Bronchial epithelial cell (primary cell): ENCODE data around the gene PRR16. TPM values are rescaled to one million over a fixed set of nuclear protein-coding genes. Genes with fewer than 3 reads are reported as not detected.

Source experiments
- DNase-seq: peaks from one replicate; pipeline ENCODE4 v3.0.0-alpha.2; 2010; ENCODE audit warnings: low read depth
- FAIRE-seq: peaks from 2 replicates; lab custom pipeline; 2011; peaks lifted over from hg19 to GRCh38; lab: Jason Lieb, UNC
- H3K27me3 ChIP-seq: 2 replicates; pipeline ENCODE4 v1.5.1; 2011; ENCODE audit warnings: low read length; ENCODE audit not compliant: control insufficient read depth, insufficient read depth
- H3K36me3 ChIP-seq: 2 replicates; pipeline ENCODE4 v1.5.1; 2011; ENCODE audit warnings: low read length; ENCODE audit not compliant: control insufficient read depth, insufficient read depth
- H3K4me3 ChIP-seq: 2 replicates; pipeline ENCODE4 v1.5.1; 2011; ENCODE audit warnings: mild to moderate bottlenecking, low read depth, low read length, control low read depth
- CTCF ChIP-seq: IDR thresholded peaks from 2 replicates; pipeline ENCODE4 v1.5.1; 2011; ENCODE audit warnings: mild to moderate bottlenecking, moderate library complexity, low read length, control low read depth, inconsistent platforms; ENCODE audit not compliant: insufficient read depth, severe bottlenecking
- total RNA-seq: library from RNA; depleted of rRNA; stranded (reverse); fragments of >200 nt; gene quantifications from 2 replicates; pipeline ENCODE4 v1.2.1, GENCODE V29; 2014

The PRR16 gene
- total RNA-seq, 1 donor from 2014 or later = 0.53 TPM

GRCh38 chr5:120615967-120616645 lies 152.0 kb downstream of the PRR16 start:
- Histone ChIP-seq H3K4me3 (no peak overlapping the region), H3K27me3 (no peaks in the 10 kb centered on the region), H3K36me3 (no peaks in the 10 kb centered on the region)
- FAIRE-seq (peak; percentile 36), DNase-seq (peak; percentile 92)
- TF ChIP-seq CTCF = no peak

GRCh38 chr5:120621339-120621738 lies 157.2 kb downstream of the PRR16 start:
- FAIRE-seq (no peak), DNase-seq (no peak)
- Histone ChIP-seq H3K27me3 (no peaks in the 10 kb centered on the region), H3K36me3 (no peaks in the 10 kb centered on the region), H3K4me3 (no peak overlapping the region)
- TF ChIP-seq CTCF = no peak

- Histone ChIP-seq H3K36me3 (no peaks in the 10 kb centered on the region), H3K27me3 (no peaks in the 10 kb centered on the region), H3K4me3 (no peak overlapping the region)
- no peak for TF ChIP-seq CTCF
- FAIRE-seq (no peak), DNase-seq (peak; percentile 30)
These were observed 160.0 kb downstream of the PRR16 start for GRCh38 chr5:120624021-120624563.

GRCh38 chr5:120628156-120628555 lies 164.1 kb downstream of the PRR16 start:
- Histone ChIP-seq H3K4me3 (no peak overlapping the region), H3K36me3 (no peaks in the 10 kb centered on the region), H3K27me3 (no peaks in the 10 kb centered on the region)
- FAIRE-seq (no peak), DNase-seq (no peak)
- no peak for TF ChIP-seq CTCF

GRCh38 chr5:120630550-120630949 lies 166.4 kb downstream of the PRR16 start:
- H3K27me3 ChIP-seq = no peaks in the 10 kb centered on the region
- DNase-seq = no peak
- H3K36me3 ChIP-seq = no peaks in the 10 kb centered on the region
- H3K4me3 ChIP-seq = no peak overlapping the region
- no peak for TF ChIP-seq CTCF
- FAIRE-seq = no peak
